HL-60/S4 (cell line): ENCODE measurements around the gene MFSD2B.

ENCODE experiments used
- in situ Hi-C: fragments of 300-500 bp; cut with MboI; formaldehyde crosslinking; loops from 2 replicates; pipeline ENCODE4 v1.14.3; 2022; ENCODE audit warnings: low sequenced_read_pairs

The MFSD2B gene

DNA sequence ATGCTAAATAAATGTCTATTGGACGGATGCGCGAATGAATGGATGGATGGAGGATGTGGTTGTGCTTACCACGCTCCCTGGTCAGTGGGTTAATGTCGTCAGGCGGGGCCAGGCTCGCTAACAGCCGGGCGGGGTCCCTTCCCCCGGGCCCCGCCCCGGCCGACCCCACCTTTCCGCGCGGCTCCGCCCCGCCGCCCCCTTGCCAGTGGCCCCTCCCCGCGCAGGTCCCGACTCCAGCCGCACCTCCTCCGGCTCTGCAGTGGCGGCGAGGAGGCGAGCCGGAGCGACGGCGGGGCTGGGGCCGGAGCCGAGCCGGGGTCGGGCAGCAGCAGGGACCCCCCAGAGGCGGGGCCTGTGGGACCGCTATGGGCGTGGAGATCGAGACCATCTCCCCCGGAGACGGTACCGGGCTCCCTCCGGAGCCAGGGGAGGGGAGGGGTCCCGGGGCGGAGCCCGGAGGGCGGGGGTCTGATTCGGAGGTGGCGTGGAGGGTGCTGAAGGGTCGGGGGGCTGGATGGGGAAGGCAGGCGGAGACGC is 39.7 kb downstream of the MFSD2B start, which contains the start of gene FKBP1B:
TSS of gene FKBP1B (plus strand) at position 257 of the 537 bp plus-strand sequence. CDS start at position 366, 109 bp downstream.
- in situ Hi-C loops, result no loop called here

- in situ Hi-C loops, result no loop called here
Measured at GRCh38 chr2:24050041-24050979, 40.4 kb downstream of the MFSD2B start.

DNA sequence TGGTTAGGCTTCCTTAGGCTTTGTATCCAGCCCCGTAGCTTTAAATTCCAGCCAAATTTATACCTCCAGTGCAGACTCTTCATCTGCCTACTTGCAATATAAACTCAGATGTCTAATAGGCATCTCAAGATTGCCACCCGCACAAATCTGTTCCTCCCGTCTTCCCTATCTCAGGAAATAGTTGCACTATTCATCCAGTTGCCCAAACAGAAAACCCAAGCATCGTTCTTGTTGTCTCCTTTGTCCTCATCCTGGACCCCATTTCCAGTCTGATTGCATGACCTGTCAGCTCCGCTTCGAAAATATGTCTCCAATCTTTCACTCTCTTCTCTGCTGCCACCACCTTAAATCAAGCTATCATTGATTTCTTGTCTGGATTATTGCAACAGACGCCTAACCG is 41.9 kb downstream of the MFSD2B start:
- in situ Hi-C loops, result no loop called here

GRCh38 chr2:24052951-24053350 is 43.1 kb downstream of the MFSD2B start:
- in situ Hi-C loops, result no loop called here

- in situ Hi-C loops, result no loop called here
Measured at GRCh38 chr2:24054366-24055010, 44.6 kb downstream of the MFSD2B start.

DNA sequence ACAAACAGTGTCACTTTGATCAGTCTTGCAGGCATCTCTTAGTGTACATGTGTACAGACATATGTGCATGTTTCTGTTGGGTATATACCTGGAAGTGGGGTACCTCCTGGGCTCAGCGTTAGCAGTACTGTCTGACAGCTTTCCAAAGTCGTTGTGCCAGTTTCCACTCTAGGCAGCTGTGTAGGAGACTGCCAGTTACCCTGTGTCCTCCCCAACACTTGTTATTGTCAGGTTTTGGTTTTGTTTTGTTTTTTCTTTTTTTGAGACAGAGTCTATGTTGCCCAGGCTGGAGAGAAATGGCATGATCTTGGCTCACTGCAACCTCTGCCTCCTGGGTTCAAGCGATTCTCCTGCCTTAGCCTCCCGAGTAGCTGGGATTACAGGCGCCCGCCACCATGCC is 45.9 kb downstream of the MFSD2B start:
- in situ Hi-C loops, result no loop called here

DNA sequence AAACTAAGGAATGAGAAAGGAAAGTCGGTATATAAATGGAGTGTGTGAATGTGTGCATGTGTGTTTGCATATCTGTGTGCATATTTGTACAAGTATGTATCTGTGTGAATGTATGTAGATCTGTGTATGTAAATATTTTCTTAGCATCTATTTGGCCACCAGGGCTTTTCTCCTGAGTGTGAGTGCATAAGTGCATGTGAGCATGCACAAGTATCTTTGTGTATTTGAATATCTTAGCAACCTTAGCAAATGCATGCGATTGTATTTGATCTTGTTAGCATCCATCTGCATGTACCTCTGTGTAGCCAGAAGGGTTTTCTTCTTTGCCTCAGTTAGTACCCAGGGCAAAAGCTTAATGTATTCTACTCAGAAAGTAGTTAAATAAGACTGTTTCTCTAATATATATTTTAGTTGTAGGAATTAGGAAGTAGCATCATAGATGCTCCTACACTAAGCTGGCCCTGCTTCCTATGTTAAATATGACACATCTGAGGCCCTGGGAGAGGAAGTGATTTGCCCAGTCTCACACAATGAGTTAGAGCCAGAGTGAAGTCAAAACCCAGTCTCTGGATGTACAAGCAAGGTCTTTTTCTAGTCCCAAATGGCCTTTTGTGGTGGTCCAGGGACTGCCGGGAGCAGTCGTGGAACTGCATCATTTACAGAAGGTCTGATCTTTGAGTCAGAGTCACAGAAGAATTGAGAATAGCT is 48.8 kb downstream of the MFSD2B start:
- in situ Hi-C loops, result no loop called here

DNA sequence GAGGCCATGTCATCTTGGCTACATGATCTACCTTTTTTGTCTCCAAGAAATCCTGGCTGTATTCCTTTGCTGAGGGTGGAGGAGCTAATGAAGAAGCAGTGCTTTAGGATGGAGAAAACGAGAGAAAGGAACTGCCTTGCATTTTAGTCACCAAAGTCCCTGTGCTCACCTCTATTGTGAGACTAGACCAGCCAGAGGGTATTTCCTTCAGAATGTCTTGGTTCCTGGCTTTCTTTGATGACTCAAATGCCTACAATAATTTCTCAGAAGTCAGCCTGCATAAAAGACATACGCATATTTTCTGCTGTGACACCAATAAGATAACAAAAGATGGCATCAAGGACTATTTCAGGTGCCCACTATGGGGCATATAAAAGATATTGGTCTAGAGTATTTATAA is 55.5 kb downstream of the MFSD2B start:
- in situ Hi-C loops, result no loop called here

DNA sequence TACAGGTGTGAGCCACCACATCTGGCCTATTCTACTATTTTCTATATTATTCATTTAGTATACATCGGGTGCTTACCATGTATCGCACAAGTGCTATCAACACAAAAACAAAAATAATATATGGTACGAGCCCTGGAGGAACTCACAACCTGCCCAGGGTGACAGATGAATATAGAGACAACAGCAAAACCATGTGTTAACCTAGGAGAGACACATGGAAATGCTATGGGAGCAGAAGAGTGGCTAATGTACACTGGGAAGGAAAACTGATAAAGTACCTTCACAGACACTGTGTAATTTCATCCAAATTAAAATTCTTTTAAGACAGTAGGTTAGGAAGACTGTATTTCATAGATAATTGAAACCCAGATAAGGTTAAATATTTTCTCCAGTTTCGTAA is 62.4 kb downstream of the MFSD2B start:
- in situ Hi-C loops, result no loop called here

DNA sequence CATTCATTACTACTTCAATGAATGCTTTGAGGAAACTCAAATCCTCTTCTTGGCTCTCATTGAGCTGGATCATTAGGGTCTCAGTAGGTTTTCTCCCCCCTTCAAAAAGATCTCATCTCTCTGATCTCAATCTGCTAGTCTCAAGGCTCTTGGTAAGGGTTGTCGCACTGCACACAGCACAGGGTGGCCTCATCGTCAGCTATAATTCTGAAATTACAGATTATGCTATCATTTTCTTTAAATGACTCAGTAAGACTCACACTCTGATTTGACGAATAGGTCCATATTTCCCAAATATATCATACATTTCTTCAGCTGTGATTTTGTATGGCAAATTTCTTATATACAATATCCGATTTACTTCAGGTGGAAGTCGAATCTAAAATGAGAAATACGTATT is 63.9 kb downstream of the MFSD2B start:
- in situ Hi-C loops, result no loop called here

DNA sequence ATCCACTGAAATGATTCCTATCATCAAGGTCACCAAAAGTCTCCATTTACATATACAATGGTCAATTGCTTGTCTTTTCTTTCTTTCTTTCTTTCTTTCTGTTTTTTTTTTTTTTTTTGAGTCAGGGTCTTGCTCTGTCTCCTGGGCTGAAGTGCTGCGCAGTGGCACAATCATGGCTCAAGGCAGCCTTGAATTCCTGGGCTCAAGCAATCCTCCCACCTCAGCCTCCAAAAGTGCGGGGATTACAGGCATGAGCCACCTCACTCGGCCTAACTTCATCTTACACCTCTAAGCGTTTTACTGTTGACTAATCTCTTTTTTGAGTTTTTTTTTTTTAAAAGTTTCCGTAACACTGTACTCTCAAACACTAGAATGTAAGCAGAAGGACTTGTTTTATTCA is 65.4 kb downstream of the MFSD2B start:
- in situ Hi-C loops, result no loop called here
